Putamen (tissue), 1 donor: Measurements from ENCODE around the gene ZNF586.
"Not testable (repeated sequence)": the region's sequence is repeated elsewhere in the genome, so short reads cannot be mapped to it uniquely, and the experiment has no call there.

Experiments used
- DNase-seq: peaks from one replicate; pipeline ENCODE4 v3.0.0-alpha.2; 2016; ENCODE audit warnings: low spot score

ZNF586 gene

GRCh38 chr19:57769345-57770131, at the start of gene ZNF586:
ZNF586 (plus strand) TSS chr19:57769676; CDS start chr19:57769843, 167 bp downstream.
- peak; percentile 94 for DNase-seq

GRCh38 chr19:57719901-57720519, 49.5 kb upstream of the ZNF586 start:
- no peak for DNase-seq

- DNase-seq: no peak
These were observed 48.6 kb upstream of the ZNF586 start for GRCh38 chr19:57720878-57721277.

GRCh38 chr19:57738320-57738719, 31.2 kb upstream of the ZNF586 start:
- DNase-seq: not testable (repeated sequence)

- DNase-seq: not testable (repeated sequence)
These were observed 30.7 kb upstream of the ZNF586 start for GRCh38 chr19:57738770-57739169.

GRCh38 chr19:57746580-57747471, 22.6 kb upstream of the ZNF586 start, which contains the start of gene ZNF776:
ZNF776 (plus strand) TSS chr19:57746815; CDS start chr19:57747059, 244 bp downstream.
- peak; percentile 94 for DNase-seq

- no peak for DNase-seq
These were observed 22.0 kb upstream of the ZNF586 start for GRCh38 chr19:57747472-57747807.

- DNase-seq: no peak
These were observed 21.4 kb upstream of the ZNF586 start for GRCh38 chr19:57748029-57748428.

GRCh38 chr19:57754091-57754673, 15.3 kb upstream of the ZNF586 start:
- no peak for DNase-seq

GRCh38 chr19:57755031-57755430, 14.4 kb upstream of the ZNF586 start:
- DNase-seq: no peak

GRCh38 chr19:57757941-57758340, 11.5 kb upstream of the ZNF586 start:
- DNase-seq: no peak

- no peak for DNase-seq
These were observed 10.4 kb upstream of the ZNF586 start for GRCh38 chr19:57759096-57759495.

- DNase-seq: no peak
These were observed 1.9 kb downstream of the ZNF586 start for GRCh38 chr19:57771417-57771816.

- no peak for DNase-seq
These were observed 4.0 kb downstream of the ZNF586 start for GRCh38 chr19:57773488-57773887.

- no peak for DNase-seq
These were observed 7.4 kb downstream of the ZNF586 start for GRCh38 chr19:57776764-57777296.

GRCh38 chr19:57778336-57778735, 8.9 kb downstream of the ZNF586 start:
- DNase-seq: no peak

- DNase-seq: no peak
These were observed 9.9 kb downstream of the ZNF586 start for GRCh38 chr19:57779220-57779845.

- DNase-seq: no peak
These were observed 16.8 kb downstream of the ZNF586 start for GRCh38 chr19:57786286-57786685.

- DNase-seq: no peak
These were observed 17.4 kb downstream of the ZNF586 start for GRCh38 chr19:57786906-57787305.

- DNase-seq: no peak
These were observed 18.7 kb downstream of the ZNF586 start for GRCh38 chr19:57788114-57788692.

- no peak for DNase-seq
These were observed 19.8 kb downstream of the ZNF586 start for GRCh38 chr19:57789288-57789687.
